GM19463 (cell line): ENCODE measurements around the gene NTN1.

Experiments
- ATAC-seq: cut with Tn5 transposase; IDR thresholded peaks from one replicate; pipeline ENCODE4 v1.9.1; 2021; ENCODE audit warnings: mild to moderate bottlenecking, moderate library complexity; ENCODE audit not compliant: unreplicated experiment

NTN1 gene

DNA sequence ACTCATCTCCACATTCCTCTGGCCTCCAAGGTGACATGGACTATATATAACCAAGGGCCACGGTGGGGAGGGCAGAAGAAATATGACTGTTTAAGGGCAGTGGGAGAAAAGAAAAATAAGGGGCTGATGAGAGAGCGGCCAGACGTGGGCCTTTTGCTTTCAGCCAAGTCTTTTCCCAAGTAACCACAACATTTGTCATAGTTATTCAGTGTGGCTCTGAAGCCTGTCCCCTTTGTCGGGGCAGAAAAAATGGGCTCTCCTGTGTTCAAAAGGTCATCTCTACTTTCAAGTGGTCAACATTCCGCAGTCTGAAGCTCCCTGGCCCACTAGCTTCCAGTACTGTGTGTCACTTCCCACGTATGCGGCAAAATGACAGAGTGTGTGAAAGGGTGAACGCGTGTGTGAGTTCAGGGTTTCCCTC lies 245.4 kb downstream of the NTN1 start:
- ATAC-seq: no peak

DNA sequence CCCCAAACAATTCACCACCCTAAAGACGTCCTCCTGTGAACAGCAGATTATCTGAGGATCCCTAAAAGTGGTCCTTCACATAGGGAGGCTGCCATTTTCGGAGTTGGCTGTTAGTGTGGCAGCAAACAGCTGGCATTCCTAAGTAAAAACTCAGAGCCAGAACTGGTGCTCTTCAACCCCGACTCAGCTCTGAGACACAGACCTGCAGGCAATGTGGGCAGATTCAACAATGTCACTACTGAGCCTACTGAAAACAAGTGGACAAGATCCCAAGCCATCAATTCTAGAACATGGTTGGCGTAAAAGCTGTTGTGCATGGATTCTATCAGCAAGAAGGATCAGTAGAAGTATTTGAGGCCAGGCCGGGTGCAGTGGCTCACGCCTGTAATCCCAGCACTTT lies 247.2 kb downstream of the NTN1 start:
- ATAC-seq: no peak

DNA sequence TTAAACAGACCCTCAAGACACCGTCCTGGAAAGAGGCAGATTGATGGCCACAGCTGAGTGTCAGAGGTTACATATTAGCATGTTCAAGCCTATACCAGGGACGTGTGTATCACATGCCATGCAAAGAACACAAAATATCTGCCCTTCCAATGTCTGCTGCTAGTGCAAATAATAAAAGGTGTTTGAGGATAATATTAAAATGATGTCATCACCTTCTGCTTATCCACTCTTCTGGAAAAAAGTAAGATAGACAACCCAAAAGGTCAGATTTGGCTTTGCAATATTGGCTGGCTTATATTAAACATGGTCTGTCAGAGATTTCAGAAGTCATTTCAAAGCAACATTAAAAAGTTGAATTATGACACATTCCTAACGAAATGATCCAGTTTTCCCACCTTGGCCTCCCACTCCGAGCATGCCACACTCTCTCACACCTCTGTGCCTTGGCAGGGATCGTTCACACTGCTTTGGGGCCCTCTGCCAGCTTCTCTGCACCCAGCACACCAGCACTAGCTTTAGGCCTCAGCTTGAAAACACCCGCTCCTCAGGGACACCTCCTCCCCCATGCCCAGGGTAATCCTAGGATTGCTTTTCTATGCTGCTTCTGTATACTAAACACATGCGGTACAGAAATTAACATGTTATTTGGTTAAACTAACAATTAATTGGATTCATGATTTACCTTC lies 248.2 kb downstream of the NTN1 start:
- no peak for ATAC-seq

DNA sequence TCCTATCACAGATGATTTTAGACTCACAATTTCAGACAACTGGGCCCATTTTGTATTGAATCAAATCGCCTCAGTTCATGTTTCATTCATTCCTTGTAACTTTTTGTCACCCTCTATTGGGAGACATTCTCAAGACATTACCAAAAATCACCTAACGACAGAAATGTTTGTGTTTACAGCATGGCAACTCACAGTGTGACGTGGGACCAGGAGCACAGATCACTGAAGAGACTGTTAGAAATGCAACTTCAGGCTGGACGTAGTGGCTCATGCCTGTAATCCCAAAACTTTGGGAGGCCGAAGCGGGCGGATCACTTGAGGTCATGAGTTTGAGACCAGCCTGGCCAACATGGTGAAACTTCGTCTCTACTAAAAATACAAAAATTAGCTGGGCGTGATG lies 249.6 kb downstream of the NTN1 start:
- ATAC-seq: no peak

- no peak for ATAC-seq
Observed at GRCh38 chr17:9271989-9272388, 250.7 kb downstream of the NTN1 start.

GRCh38 chr17:9272501-9273200 lies 251.3 kb downstream of the NTN1 start:
- no peak for ATAC-seq

DNA sequence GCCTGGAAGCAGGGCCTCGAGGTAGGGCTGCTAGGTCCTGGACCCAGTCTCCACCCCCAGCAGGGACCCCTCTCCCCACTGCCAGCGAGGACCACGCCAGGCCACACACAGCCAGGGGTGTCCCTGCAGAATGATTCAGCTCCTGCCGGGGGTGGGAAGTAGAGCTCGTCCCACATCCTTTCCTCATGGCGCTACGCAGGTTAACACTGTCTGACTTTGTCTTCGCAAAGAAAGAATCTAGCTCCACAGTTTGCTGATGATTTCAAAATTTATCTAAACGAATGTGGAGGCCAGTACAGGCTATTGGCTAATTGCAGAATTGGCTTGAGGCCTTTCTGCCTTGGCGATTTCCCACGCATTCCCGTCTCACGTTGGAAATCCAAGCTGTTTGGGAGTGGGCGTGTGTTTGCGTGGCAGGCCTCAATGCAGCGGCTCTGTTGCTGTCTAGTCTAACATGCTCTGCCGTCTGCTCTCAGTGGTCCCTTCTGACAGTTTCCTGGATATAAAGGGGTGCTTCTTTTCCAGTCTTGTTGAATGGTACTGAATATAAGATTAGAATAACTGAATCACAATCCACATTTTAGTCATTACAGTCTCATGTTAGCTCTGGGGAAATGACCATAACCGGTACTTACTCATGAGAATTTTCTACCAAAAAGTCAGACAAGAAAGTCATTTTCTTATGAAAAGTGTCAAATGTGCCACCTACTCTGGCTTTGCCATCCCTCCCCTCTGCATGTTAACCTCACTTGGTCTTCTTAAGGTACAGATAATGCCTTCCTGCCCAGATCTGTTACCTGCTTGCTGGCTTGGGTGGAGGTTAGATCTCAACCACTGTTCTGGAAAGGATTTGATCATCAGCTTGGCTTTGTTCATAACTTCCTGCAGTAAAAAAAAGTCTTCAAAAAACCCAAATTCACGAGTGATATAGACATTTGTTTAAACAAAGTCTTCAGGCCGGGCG lies 252.4 kb downstream of the NTN1 start:
- no peak for ATAC-seq

DNA sequence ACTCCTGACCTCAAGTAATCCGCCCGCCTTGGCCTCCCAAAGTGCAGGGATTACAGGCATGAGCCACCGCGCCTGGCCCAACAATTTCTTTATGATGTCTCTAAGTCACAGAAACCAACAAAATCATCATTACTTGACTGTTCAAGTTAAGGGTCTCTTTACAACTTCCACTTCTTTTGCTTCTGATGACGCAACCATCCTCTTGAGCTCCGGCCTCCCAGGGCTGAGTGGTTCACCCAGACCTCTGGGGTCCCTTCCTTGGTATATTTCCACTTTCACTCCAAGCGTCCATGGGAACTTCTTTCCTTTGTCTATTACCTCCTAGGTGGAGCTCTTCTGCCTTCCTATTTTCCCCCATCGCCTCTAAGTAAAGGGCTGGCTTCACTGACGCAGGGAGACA lies 253.7 kb downstream of the NTN1 start:
- ATAC-seq: no peak

DNA sequence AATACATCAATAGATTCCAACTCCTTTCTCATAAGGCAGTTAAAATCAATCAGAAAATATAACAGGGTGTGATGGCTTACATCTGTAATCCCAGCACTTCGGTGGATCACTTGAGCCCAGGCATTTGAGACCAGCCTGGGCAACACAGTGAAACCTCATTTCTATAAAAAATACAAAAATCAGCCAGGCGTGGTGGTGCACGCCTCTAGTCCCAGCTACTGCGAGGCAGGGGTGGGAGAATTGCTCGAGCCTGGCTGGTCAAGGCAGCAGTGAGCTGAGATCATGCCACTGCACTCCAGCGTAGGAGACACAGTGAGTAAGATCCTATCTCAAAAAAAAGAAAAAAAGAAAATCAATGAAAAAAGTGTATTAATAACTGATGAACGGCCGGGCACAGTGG lies 258.6 kb downstream of the NTN1 start:
- ATAC-seq: no peak

GRCh38 chr17:9283909-9284308 lies 262.6 kb downstream of the NTN1 start:
- ATAC-seq: no peak

DNA sequence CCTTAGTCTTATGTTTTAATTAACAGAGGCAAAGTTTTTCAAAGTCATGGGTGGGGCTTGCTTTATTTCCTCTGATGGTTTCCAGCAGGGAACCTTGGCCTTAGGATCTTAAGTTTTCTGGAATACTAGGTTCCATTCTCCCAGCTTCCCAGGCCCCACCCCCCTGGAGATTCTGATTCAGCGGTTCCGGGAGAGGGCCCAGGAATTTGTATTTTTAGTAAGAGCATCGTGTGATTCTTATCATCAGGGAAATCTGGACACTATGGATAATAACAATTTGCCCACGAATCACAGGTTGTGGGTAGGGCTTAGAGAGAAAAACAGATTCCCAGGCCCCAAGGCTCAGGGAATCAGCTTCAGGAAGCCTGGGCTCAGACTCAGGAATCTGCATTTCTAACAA lies 263.6 kb downstream of the NTN1 start:
- ATAC-seq: no peak

DNA sequence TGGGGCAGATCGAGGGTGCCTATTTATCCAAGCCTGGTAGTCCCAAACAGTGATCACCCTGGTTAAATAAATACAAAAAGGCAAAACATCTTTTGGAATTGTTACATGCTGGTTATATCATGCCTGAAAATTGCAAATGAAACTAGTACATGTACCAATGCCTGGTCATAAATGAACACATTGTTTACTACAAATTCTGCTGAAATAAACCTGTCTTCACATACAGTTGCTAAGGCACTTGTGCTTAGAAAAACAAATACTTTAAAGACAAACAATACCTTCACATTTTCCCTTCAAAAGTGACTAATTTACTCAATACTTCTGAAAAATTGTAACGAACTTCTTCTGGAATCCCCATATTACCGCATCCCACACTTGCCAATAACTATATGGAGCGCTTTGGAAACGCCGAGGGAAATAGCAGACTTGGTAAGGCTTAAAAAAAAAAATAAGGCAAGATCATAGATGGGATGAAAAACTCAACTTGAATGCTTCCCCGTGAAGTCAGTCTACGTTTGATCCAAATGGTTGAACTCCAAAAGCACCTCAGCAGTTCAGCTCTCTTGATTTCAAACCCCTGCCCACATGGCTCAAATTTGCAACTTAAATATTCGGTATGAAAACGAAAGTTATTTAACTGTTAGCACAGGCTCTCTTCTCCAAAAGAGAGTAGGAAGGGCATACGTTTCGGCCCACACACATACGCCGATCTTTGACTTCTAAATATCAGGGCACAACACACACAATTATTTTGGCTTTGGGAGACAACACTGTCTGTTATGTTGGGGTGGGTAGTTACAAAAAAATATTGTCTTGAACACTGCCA lies 264.5 kb downstream of the NTN1 start:
- ATAC-seq: no peak

- ATAC-seq: no peak
Observed at GRCh38 chr17:9286434-9286833, 265.1 kb downstream of the NTN1 start.

- ATAC-seq: no peak
Observed at GRCh38 chr17:9287306-9287705, 266.0 kb downstream of the NTN1 start.

DNA sequence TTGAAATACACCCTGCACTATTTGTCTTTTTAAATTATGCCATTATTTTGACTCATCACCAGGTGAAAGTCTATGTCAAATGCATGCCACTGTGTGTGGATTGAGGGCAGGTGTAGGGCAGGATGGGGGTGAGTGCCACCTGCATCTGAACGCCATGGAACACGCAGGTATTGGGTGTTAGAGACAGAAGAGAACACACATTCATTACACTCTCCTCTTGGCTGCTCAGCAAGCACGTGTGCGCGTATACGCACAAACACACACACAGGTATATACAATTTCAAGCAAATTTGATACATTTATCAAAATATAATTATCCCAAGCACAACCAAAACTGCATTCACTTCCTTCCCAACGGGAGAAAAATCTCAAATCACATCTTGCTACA lies 268.9 kb downstream of the NTN1 start:
- ATAC-seq: no peak

DNA sequence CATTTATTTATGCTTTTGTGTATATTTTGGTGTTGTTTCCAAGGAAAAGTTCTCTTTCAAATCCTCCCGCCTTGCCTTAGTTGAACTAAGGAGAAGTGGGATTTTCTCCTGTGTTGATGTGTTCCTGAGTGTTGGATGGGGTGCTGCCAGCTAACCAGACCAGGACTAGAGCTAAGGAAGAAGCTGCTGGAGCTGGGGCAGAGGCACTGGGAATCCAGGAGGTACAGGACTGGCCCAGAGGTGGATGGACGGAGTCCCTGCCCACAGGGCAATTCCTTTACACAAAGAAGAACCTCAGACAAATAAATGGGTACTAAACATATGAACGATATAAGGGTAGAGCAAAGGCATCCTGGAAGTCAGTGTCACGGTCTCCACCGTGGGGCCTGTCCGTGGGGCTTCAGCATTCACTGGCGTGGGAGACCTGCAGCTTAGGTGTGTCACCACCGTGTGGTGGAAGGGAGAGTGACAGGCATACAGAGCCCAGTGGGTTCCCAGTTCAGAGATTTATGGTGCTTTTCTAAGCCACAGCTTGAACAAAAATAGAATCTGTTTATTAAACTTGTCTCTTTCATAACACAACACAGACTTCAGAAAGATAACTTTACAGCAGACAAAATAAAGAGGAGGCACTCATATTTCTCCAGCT lies 270.7 kb downstream of the NTN1 start:
- no peak for ATAC-seq

DNA sequence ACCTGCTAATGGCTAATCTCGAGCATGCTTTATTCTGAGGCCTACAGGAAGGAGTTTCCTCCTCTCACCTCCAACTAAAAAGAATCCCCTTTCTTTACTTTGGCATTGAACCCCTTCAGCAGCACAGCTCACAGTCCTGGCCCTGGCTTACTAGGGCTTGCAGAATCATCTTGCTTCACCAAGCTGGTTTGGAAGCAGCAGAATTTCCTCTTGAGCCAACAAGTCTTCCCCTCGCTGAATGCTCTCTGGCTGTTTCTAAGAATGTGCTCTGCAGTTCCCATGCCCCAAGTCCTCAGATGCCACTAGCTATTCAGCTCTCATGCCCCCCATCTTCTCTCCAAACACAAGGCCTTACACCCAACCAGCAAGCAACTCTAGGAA lies 271.2 kb downstream of the NTN1 start:
- no peak for ATAC-seq
